Measurements from ENCODE around the gene CLEC16A.

CLEC16A gene

GRCh38 chr16:10919003-10919351 lies 25.4 kb upstream of the CLEC16A start:
- H3K4me2 ChIP-seq (ENCODE audit: insufficient read depth, low read length): no peak overlapping the region

GRCh38 chr16:10920726-10921427 lies 23.5 kb upstream of the CLEC16A start:
- Histone ChIP-seq H3K27ac (ENCODE audit: low read length) (no peak overlapping the region), H2AFZ (ENCODE audit: low read depth, low read length) (no peak overlapping the region), H3K4me1 (ENCODE audit: insufficient read depth, low read length) (no peaks in the 10 kb centered on the region), H3K9ac (ENCODE audit: low read depth, low read length) (no peak overlapping the region), H3K36me3 (ENCODE audit: insufficient read depth, low read length) (0 out of 2 replicates have a peak, but pooled peaks cover 6% of the 10 kb centered on the region), H3K9me3 (ENCODE audit: insufficient read depth, low read length, severe bottlenecking) (no peaks in the 10 kb centered on the region), H3K27me3 (ENCODE audit: insufficient read depth, low read length, poor library complexity) (no peaks in the 10 kb centered on the region), H3K79me2 (ENCODE audit: insufficient read depth, low read length) (no peaks in the 10 kb centered on the region), H3K4me2 (ENCODE audit: insufficient read depth, low read length) (no peak overlapping the region), H4K20me1 (ENCODE audit: insufficient read depth, low read length) (peaks cover 5% of the 10 kb centered on the region; the same call in 1 of the 2 replicates), H3K4me3 (ENCODE audit: low read depth in 1 of 2, low read length in 2 of 2) (no peak overlapping the region)
- ATAC-seq (ENCODE audit: insufficient read depth, low read depth) (no peak), DNase-seq (no peak)
- TF ChIP-seq CTCF (IDR thresholded peaks at IDR 0.05; ENCODE audit: borderline replicate concordance, extremely low read depth, low read length, poor library complexity, severe bottlenecking) (no peak), EZH2 (IDR thresholded peaks at IDR 0.05; ENCODE audit: borderline replicate concordance, low read depth, low read length, severe bottlenecking) (no peak)

More at GRCh38 chr16:10919003-10919351, 25.4 kb upstream of the CLEC16A start:
- TF ChIP-seq EZH2 (IDR thresholded peaks at IDR 0.05; ENCODE audit: borderline replicate concordance, low read depth, low read length, severe bottlenecking) (no peak), CTCF (IDR thresholded peaks at IDR 0.05; ENCODE audit: borderline replicate concordance, extremely low read depth, low read length, poor library complexity, severe bottlenecking) (no peak)
- DNase-seq: no peak
- Histone ChIP-seq H3K27ac (ENCODE audit: low read length) (no peak overlapping the region), H3K4me1 (ENCODE audit: insufficient read depth, low read length) (no peaks in the 10 kb centered on the region), H3K9me3 (ENCODE audit: insufficient read depth, low read length, severe bottlenecking) (no peaks in the 10 kb centered on the region), H2AFZ (ENCODE audit: low read depth, low read length) (no peak overlapping the region), H3K27me3 (ENCODE audit: insufficient read depth, low read length, poor library complexity) (no peaks in the 10 kb centered on the region), H3K4me3 (ENCODE audit: low read depth in 1 of 2, low read length in 2 of 2) (no peak overlapping the region), H3K79me2 (ENCODE audit: insufficient read depth, low read length) (no peaks in the 10 kb centered on the region), H4K20me1 (ENCODE audit: insufficient read depth, low read length) (no peaks in the 10 kb centered on the region), H3K9ac (ENCODE audit: low read depth, low read length) (no peak overlapping the region), H3K36me3 (ENCODE audit: insufficient read depth, low read length) (no peaks in the 10 kb centered on the region)
- ATAC-seq (ENCODE audit: insufficient read depth, low read depth): no peak

GRCh38 chr16:10921536-10922327 lies 22.6 kb upstream of the CLEC16A start:
- H4K20me1 ChIP-seq (ENCODE audit: insufficient read depth, low read length): peaks cover 5% of the 10 kb centered on the region; the same call in 1 of the 2 replicates
- H3K4me1 ChIP-seq (ENCODE audit: insufficient read depth, low read length): no peaks in the 10 kb centered on the region
- TF ChIP-seq CTCF (IDR thresholded peaks at IDR 0.05; ENCODE audit: borderline replicate concordance, extremely low read depth, low read length, poor library complexity, severe bottlenecking): no peak
- no peak for TF ChIP-seq EZH2 (IDR thresholded peaks at IDR 0.05; ENCODE audit: borderline replicate concordance, low read depth, low read length, severe bottlenecking)
- no peak for ATAC-seq (ENCODE audit: insufficient read depth, low read depth)
- H3K36me3 ChIP-seq (ENCODE audit: insufficient read depth, low read length): peaks cover 9% of the 10 kb centered on the region; the same call in 1 of the 2 replicates
- no peaks in the 10 kb centered on the region for H3K79me2 ChIP-seq (ENCODE audit: insufficient read depth, low read length)
- H3K27ac ChIP-seq (ENCODE audit: low read length): no peak overlapping the region
- DNase-seq: no peak
- no peak overlapping the region for H3K9ac ChIP-seq (ENCODE audit: low read depth, low read length)
- H3K4me3 ChIP-seq (ENCODE audit: low read depth in 1 of 2, low read length in 2 of 2): no peak overlapping the region
- H3K27me3 ChIP-seq (ENCODE audit: insufficient read depth, low read length, poor library complexity): no peaks in the 10 kb centered on the region
- no peak overlapping the region for H3K4me2 ChIP-seq (ENCODE audit: insufficient read depth, low read length)
- no peaks in the 10 kb centered on the region for H3K9me3 ChIP-seq (ENCODE audit: insufficient read depth, low read length, severe bottlenecking)
- no peak overlapping the region for H2AFZ ChIP-seq (ENCODE audit: low read depth, low read length)
